Tibial nerve (tissue), 4 donors: ENCODE results near the gene ABHD18. TPM values are rescaled to one million over a fixed set of nuclear protein-coding genes. Genes with fewer than 3 reads are reported as not detected.

Experiments
- DNase-seq, 2 donors: peaks; one replicate each; pipeline ENCODE4 v3.0.0-alpha.2; 2019; ENCODE audit warnings: low spot score in 2 of 2
- H3K27ac ChIP-seq, 4 donors: fragments of 200-600 bp; sonication (generic) in 3 of 4; one replicate each; pipeline ENCODE4 v1.5.1; 2017 to 2019; ENCODE audit warnings: mild to moderate bottlenecking in 1 of 4
- H3K27me3 ChIP-seq, 2 donors: fragments of 200-600 bp; sonication (generic) in 1 of 2; one replicate each; pipeline versions ENCODE4 v1.5.1 to v1.6.0; 2017 to 2019
- H3K36me3 ChIP-seq, 3 donors: fragments of 200-600 bp; sonication (generic); one replicate each; pipeline ENCODE4 v1.5.1; 2018 to 2019
- H3K4me1 ChIP-seq, 4 donors: fragments of 200-600 bp; sonication (generic) in 3 of 4; one replicate each; pipeline ENCODE4 v1.5.1; 2017 to 2019
- H3K4me3 ChIP-seq, 4 donors: fragments of 200-600 bp; sonication (generic) in 3 of 4; one replicate each; pipeline ENCODE4 v1.5.1; 2017 to 2019; ENCODE audit warnings: mild to moderate bottlenecking in 1 of 4, moderate library complexity in 1 of 4
- H3K9me3 ChIP-seq, 4 donors: fragments of 200-600 bp; sonication (generic) in 3 of 4; one replicate each; pipeline ENCODE4 v1.5.1; 2017 to 2019
- CTCF ChIP-seq, 5 experiments: fragments of 200-600 bp in 3 of 5; fragments of 450-650 bp in 2 of 5; sonication (generic) in 3 of 5; IDR thresholded peaks; one replicate each; pipeline ENCODE4 v1.5.1; 2016 to 2019; ENCODE audit warnings: antibody characterized with exemption in 5 of 5, mild to moderate bottlenecking in 3 of 5, moderate library complexity in 2 of 5
- EP300 ChIP-seq, 2 donors: sonication (generic); formaldehyde crosslinking; IDR thresholded peaks; one replicate each; pipeline ENCODE4 v1.6.1; 2017; ENCODE audit warnings: antibody characterized with exemption in 2 of 2, mild to moderate bottlenecking in 1 of 2
- POLR2A ChIP-seq, 2 donors: fragments of 450-650 bp; IDR thresholded peaks; one replicate each; pipeline ENCODE4 v1.6.1; 2017; ENCODE audit warnings: antibody characterized with exemption in 2 of 2, mild to moderate bottlenecking in 2 of 2, moderate library complexity in 2 of 2
- WGBS, 2 donors: methylation state at CpG; one replicate each; pipeline ENCODE4 v1.1.5; 2018; 5-methylcytosine and 5-hydroxymethylcytosine counted together
- total RNA-seq, 4 donors: library from RNA; depleted of rRNA; stranded (reverse); fragments of >200 nt; gene quantifications; one replicate each; pipeline ENCODE4 v1.1.0, GENCODE V29; 2016

Gene ABHD18
- total RNA-seq, 4 donors from 2014 or later, result 8.0 to 17.7 (median 10.1) TPM

GRCh38 chr4:128068918-128069317, 103.7 kb downstream of the ABHD18 start:
- WGBS, 2 donors, result 90 to 92% methylated on average over 3 of the region's 3 CpGs
- Histone ChIP-seq H3K36me3 (no peaks in the 10 kb centered on the region), H3K4me1 (no peaks in the 10 kb centered on the region), H3K27me3 (no peaks in the 10 kb centered on the region), H3K9me3 (no peaks in the 10 kb centered on the region), H3K27ac (no peak overlapping the region), H3K4me3 (no peak overlapping the region)
- no peak for DNase-seq
- TF ChIP-seq CTCF (IDR thresholded peaks at IDR 0.05) (no peak), POLR2A (IDR thresholded peaks at IDR 0.05) (no peak), EP300 (IDR thresholded peaks at IDR 0.05) (no peak)

- H3K27me3 ChIP-seq, result no peaks in the 10 kb centered on the region
- no peaks in the 10 kb centered on the region for H3K4me1 ChIP-seq
- H3K27ac ChIP-seq, result no peak overlapping the region
- 87 to 90% methylated on average over 4 of the region's 4 CpGs for WGBS, 2 donors
- peaks cover 0 to 47% (median 0%) of the 10 kb centered on the region in 3 donors for H3K36me3 ChIP-seq
- H3K4me3 ChIP-seq, result no peak overlapping the region
- TF ChIP-seq CTCF (IDR thresholded peaks at IDR 0.05), result no peak
- no peaks in the 10 kb centered on the region for H3K9me3 ChIP-seq
- DNase-seq, result no peak
These were observed 111.3 kb downstream of the ABHD18 start for GRCh38 chr4:128076464-128076863.

Other genes with a start within 250 kb of the ABHD18 start
- not detected for gene SLC25A31, start 235.0 kb upstream of the ABHD18 start, total RNA-seq
- 1 to 10 TPM; 3.3 to 7.6 (median 5.3) TPM for gene HSPA4L, start 183.1 kb upstream of the ABHD18 start, total RNA-seq
- 1 to 10 TPM in 1 of 4 donors, under 1 TPM in 3; 0.44 to 2.0 (median 0.76) TPM for gene PLK4, start 84.5 kb upstream of the ABHD18 start, total RNA-seq
- 10 to 100 TPM; 21.3 to 53.1 (median 31.5) TPM for gene MFSD8, start 233 bp upstream of the ABHD18 start, total RNA-seq
- 10 to 100 TPM; 23.1 to 43.8 (median 34.4) TPM for gene LARP1B, start 95.9 kb downstream of the ABHD18 start, total RNA-seq